ENCODE results near the gene EID3.

Gene EID3

GRCh38 chr12:104295954-104296353 is 7.6 kb upstream of the EID3 start:
- Mint-ChIP-seq H3K27me3 (no peaks in the 10 kb centered on the region), H3K9me3 (no peaks in the 10 kb centered on the region), H3K4me1 (ENCODE audit: low read depth) (peaks cover 48% of the 10 kb centered on the region), H3K4me3 (no peak overlapping the region), H3K27ac (no peak overlapping the region), H3K36me3 (ENCODE audit: low read depth) (peaks cover 95% of the 10 kb centered on the region)
- DNase-seq: no peak

GRCh38 chr12:104296718-104297117 is 6.8 kb upstream of the EID3 start:
- H3K36me3 Mint-ChIP-seq (ENCODE audit: low read depth): peaks cover 94% of the 10 kb centered on the region
- H3K27me3 Mint-ChIP-seq: no peaks in the 10 kb centered on the region
- no peaks in the 10 kb centered on the region for H3K9me3 Mint-ChIP-seq
- no peak overlapping the region for H3K4me3 Mint-ChIP-seq
- no peak overlapping the region for H3K27ac Mint-ChIP-seq
- peaks cover 49% of the 10 kb centered on the region for H3K4me1 Mint-ChIP-seq (ENCODE audit: low read depth)
- no peak for DNase-seq

DNA sequence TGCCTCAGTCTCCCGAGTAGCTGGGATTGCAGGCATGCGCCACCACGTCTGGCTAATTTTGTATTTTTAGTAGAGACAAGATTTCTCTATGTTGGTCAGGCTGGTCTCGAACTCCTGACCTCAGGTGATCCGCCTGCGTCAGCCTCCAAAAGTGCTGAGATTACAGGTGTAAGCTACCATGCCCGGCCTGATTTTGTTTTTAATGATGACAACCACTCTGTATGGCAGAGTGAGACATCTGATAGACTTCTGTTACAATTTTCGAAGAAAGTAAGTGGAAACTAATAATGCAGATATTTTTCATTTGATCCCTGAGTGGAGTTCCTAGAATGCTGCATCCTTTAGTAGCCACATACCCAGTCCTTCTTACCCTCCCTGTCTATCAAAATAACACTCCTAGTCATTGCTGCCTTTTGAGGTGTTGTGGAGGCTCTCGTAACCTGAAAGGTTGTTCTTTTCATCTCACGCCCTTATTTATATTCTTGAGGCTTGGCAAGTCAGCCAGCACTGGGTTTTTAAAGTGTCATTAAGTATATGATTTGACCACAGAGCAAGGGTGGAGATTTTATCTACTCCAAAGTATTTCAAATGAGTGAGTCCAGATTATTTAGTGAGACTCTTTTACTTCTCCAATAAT is 5.9 kb upstream of the EID3 start:
- Mint-ChIP-seq H3K4me1 (ENCODE audit: low read depth) (peaks cover 48% of the 10 kb centered on the region), H3K4me3 (no peak overlapping the region), H3K36me3 (ENCODE audit: low read depth) (peaks cover 92% of the 10 kb centered on the region)

GRCh38 chr12:104299842-104300481 is 3.6 kb upstream of the EID3 start:
- H3K4me3 Mint-ChIP-seq: no peak overlapping the region
- no peaks in the 10 kb centered on the region for H3K9me3 Mint-ChIP-seq
- peaks cover 91% of the 10 kb centered on the region for H3K36me3 Mint-ChIP-seq (ENCODE audit: low read depth)
- H3K4me1 Mint-ChIP-seq (ENCODE audit: low read depth): peaks cover 57% of the 10 kb centered on the region
- H3K27me3 Mint-ChIP-seq: no peaks in the 10 kb centered on the region
- no peak for DNase-seq
- H3K27ac Mint-ChIP-seq: no peak overlapping the region

More for the DNA sequence above, 5.9 kb upstream of the EID3 start:
- Mint-ChIP-seq H3K27ac (no peak overlapping the region), H3K9me3 (no peaks in the 10 kb centered on the region), H3K27me3 (no peaks in the 10 kb centered on the region)
- DNase-seq: no peak

- peak overlapping the region; percentile 98 for H3K27ac Mint-ChIP-seq
- peak overlapping the region; percentile 82 for H3K4me3 Mint-ChIP-seq
- no peak for DNase-seq
- H3K4me1 Mint-ChIP-seq (ENCODE audit: low read depth): peaks cover 70% of the 10 kb centered on the region
- H3K9me3 Mint-ChIP-seq: no peaks in the 10 kb centered on the region
- H3K36me3 Mint-ChIP-seq (ENCODE audit: low read depth): peaks cover 90% of the 10 kb centered on the region
- no peaks in the 10 kb centered on the region for H3K27me3 Mint-ChIP-seq
Measured at GRCh38 chr12:104304261-104305009, 896 bp downstream of the EID3 start.

GRCh38 chr12:104305349-104305748 is 1.8 kb downstream of the EID3 start:
- H3K9me3 Mint-ChIP-seq: no peaks in the 10 kb centered on the region
- peaks cover 66% of the 10 kb centered on the region for H3K4me1 Mint-ChIP-seq (ENCODE audit: low read depth)
- peak overlapping the region; percentile 82 for H3K4me3 Mint-ChIP-seq
- peaks cover 90% of the 10 kb centered on the region for H3K36me3 Mint-ChIP-seq (ENCODE audit: low read depth)
- H3K27ac Mint-ChIP-seq: peak overlapping the region; percentile 16
- DNase-seq: no peak
- H3K27me3 Mint-ChIP-seq: no peaks in the 10 kb centered on the region

GRCh38 chr12:104306376-104306775 is 2.8 kb downstream of the EID3 start:
- Mint-ChIP-seq H3K4me3 (no peak overlapping the region), H3K36me3 (ENCODE audit: low read depth) (peaks cover 91% of the 10 kb centered on the region)

GRCh38 chr12:104306943-104307654 is 3.6 kb downstream of the EID3 start:
- Mint-ChIP-seq H3K4me3 (no peak overlapping the region), H3K27ac (no peak overlapping the region), H3K9me3 (no peaks in the 10 kb centered on the region), H3K36me3 (ENCODE audit: low read depth) (peaks cover 89% of the 10 kb centered on the region), H3K27me3 (no peaks in the 10 kb centered on the region), H3K4me1 (ENCODE audit: low read depth) (peaks cover 58% of the 10 kb centered on the region)
- DNase-seq: no peak

More at GRCh38 chr12:104306376-104306775, 2.8 kb downstream of the EID3 start:
- Mint-ChIP-seq H3K9me3 (no peaks in the 10 kb centered on the region), H3K27ac (no peak overlapping the region), H3K4me1 (ENCODE audit: low read depth) (peaks cover 64% of the 10 kb centered on the region), H3K27me3 (no peaks in the 10 kb centered on the region)
- DNase-seq: no peak

DNA sequence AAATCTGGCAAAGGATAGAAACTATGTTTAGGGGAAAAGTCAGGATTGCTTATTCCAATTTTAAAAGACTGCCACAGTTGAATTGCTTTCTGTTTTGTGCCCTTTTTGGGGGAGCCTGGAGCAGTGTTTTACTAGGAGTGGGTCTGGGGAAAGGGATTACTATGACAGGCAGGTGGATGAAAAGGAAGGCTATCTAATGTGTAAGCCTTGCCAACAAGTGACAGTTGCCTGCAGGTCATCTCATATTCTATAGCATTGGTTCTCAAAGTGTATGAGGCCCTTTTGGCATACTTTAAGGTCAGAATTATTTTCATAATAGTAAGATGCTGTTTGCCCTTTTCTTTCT is 4.1 kb downstream of the EID3 start:
- Mint-ChIP-seq H3K27me3 (no peaks in the 10 kb centered on the region), H3K9me3 (no peaks in the 10 kb centered on the region), H3K4me1 (ENCODE audit: low read depth) (peaks cover 55% of the 10 kb centered on the region), H3K36me3 (ENCODE audit: low read depth) (peaks cover 91% of the 10 kb centered on the region), H3K4me3 (no peak overlapping the region), H3K27ac (no peak overlapping the region)
- no peak for DNase-seq

DNA sequence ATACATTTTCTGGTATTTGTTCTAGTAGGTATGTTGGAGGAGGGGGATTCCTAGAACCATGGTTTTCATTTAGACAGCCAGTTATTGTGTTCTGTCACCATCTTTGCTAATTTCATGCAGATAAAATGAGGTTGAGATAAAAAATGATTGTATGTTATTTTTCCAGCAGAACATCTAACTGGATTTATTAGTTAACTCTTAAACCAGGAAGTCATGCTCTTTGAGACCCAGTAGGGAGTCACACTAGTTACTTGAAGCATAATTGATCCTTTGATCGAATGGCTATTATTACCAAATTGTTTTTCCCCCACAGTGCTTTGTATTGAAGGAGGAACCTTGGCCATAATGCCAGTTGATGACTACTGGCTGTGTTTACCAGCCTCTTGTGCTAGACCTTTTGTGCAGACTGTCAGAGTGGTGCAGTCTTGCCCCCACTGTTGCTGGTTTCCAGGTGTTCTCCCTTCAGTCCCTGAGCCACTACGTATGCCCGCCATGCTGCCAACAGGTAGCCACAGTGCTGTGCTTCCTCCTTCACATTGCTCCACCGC is 6.0 kb downstream of the EID3 start:
- no peak for DNase-seq
- Mint-ChIP-seq H3K4me1 (ENCODE audit: low read depth) (peaks cover 36% of the 10 kb centered on the region), H3K9me3 (no peaks in the 10 kb centered on the region), H3K27ac (no peak overlapping the region), H3K36me3 (ENCODE audit: low read depth) (peaks cover 92% of the 10 kb centered on the region), H3K4me3 (no peak overlapping the region), H3K27me3 (no peaks in the 10 kb centered on the region)

- no peaks in the 10 kb centered on the region for H3K9me3 Mint-ChIP-seq
- peaks cover 91% of the 10 kb centered on the region for H3K36me3 Mint-ChIP-seq (ENCODE audit: low read depth)
- peaks cover 23% of the 10 kb centered on the region for H3K4me1 Mint-ChIP-seq (ENCODE audit: low read depth)
- H3K27me3 Mint-ChIP-seq: no peaks in the 10 kb centered on the region
- H3K4me3 Mint-ChIP-seq: no peak overlapping the region
- H3K27ac Mint-ChIP-seq: no peak overlapping the region
- no peak for DNase-seq
Measured at GRCh38 chr12:104310751-104311633, 7.5 kb downstream of the EID3 start.

GRCh38 chr12:104312202-104312601 is 8.7 kb downstream of the EID3 start:
- H3K27ac Mint-ChIP-seq: no peak overlapping the region
- H3K4me1 Mint-ChIP-seq (ENCODE audit: low read depth): peaks cover 12% of the 10 kb centered on the region
- H3K4me3 Mint-ChIP-seq: no peak overlapping the region
- H3K9me3 Mint-ChIP-seq: no peaks in the 10 kb centered on the region
- no peaks in the 10 kb centered on the region for H3K27me3 Mint-ChIP-seq
- H3K36me3 Mint-ChIP-seq (ENCODE audit: low read depth): peaks cover 89% of the 10 kb centered on the region
- DNase-seq: no peak

GRCh38 chr12:104312654-104313053 is 9.1 kb downstream of the EID3 start:
- Mint-ChIP-seq H3K27ac (no peak overlapping the region), H3K4me1 (ENCODE audit: low read depth) (peaks cover 7% of the 10 kb centered on the region), H3K27me3 (no peaks in the 10 kb centered on the region), H3K36me3 (ENCODE audit: low read depth) (peaks cover 90% of the 10 kb centered on the region), H3K9me3 (no peaks in the 10 kb centered on the region), H3K4me3 (no peak overlapping the region)
- DNase-seq: no peak

Data from activated T-cell treated with anti-CD3 and anti-CD28 coated beads, Interleukin-2, amount 50 U/mL, for 24 hours (primary cell).